Measurements from ENCODE around the gene SGMS2. TPM values are rescaled to one million over a fixed set of nuclear protein-coding genes. Genes with fewer than 3 reads are reported as not detected.

Gene SGMS2
- total and polyA plus RNA-seq, 2 of the 13 experiments (the other 11 are each of a cell fraction or from before 2014, with no cell fraction given) = 1.2 to 1.7 TPM

DNA sequence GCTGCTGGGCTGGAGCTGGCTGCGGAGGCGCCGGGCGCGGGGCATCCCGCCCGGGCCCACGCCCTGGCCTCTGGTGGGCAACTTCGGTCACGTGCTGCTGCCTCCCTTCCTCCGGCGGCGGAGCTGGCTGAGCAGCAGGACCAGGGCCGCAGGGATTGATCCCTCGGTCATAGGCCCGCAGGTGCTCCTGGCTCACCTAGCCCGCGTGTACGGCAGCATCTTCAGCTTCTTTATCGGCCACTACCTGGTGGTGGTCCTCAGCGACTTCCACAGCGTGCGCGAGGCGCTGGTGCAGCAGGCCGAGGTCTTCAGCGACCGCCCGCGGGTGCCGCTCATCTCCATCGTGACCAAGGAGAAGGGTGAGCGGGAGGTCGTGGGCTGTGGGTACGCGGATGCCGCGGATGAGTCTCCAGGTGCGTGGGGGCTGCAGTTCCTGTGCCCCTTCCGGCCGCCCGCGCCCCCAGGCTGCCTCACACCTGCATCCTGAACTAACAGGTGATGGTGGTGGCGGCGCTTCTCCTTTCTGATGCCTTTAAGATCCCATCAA is 107.1 kb downstream of the SGMS2 start (continued):
- TF ChIP-seq, protein P1, sequence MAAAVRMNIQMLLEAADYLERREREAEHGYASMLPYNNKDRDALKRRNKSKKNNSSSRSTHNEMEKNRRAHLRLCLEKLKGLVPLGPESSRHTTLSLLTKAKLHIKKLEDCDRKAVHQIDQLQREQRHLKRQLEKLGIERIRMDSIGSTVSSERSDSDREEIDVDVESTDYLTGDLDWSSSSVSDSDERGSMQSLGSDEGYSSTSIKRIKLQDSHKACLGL (CRISPR knock-in tag; IDR thresholded peaks at IDR 0.05) = peak; percentile 46; the same call in 1 of the 2 replicates
- TF ChIP-seq ZSCAN22 (CRISPR knock-in tag; IDR thresholded peaks at IDR 0.05) (no peak), MXI1 (IDR thresholded peaks at IDR 0.05; ENCODE audit: borderline replicate concordance, low read depth, low read length) (no peak), KDM3A (CRISPR knock-in tag; IDR thresholded peaks at IDR 0.05; ENCODE audit: low read depth) (no peak), ZNF547 (CRISPR knock-in tag; IDR thresholded peaks at IDR 0.05) (no peak), ZNF33A (CRISPR knock-in tag; IDR thresholded peaks at IDR 0.05; ENCODE audit: borderline replicate concordance) (no peak), ZNF367 (CRISPR knock-in tag; IDR thresholded peaks at IDR 0.05; ENCODE audit: borderline replicate concordance) (no peak), DMAP1 (CRISPR knock-in tag; IDR thresholded peaks at IDR 0.05) (no peak), ZBTB21 (CRISPR knock-in tag; IDR thresholded peaks at IDR 0.05) (no peak), PHF20 (CRISPR knock-in tag; IDR thresholded peaks at IDR 0.05) (no peak), ZNF839 (CRISPR knock-in tag; IDR thresholded peaks at IDR 0.05; ENCODE audit: borderline replicate concordance) (no peak), DNMT3B (CRISPR knock-in tag; conservative IDR thresholded peaks at IDR 0.05) (no peak), ZNF333 (CRISPR knock-in tag; IDR thresholded peaks at IDR 0.05; ENCODE audit: borderline replicate concordance) (0 out of 2 replicates have a peak, but pooled peaks have one; percentile 60), HNRNPUL1 (IDR thresholded peaks at IDR 0.05; ENCODE audit: low read depth, low read length) (no peak), EHMT2 (IDR thresholded peaks at IDR 0.05; ENCODE audit: borderline replicate concordance, low read depth, low read length) (no peak), SKI (IDR thresholded peaks at IDR 0.05; ENCODE audit: partially characterized antibody) (peak; percentile 2), ZNF747 (CRISPR knock-in tag; IDR thresholded peaks at IDR 0.05; ENCODE audit: borderline replicate concordance) (no peak), MEIS1 (CRISPR knock-in tag; IDR thresholded peaks at IDR 0.05; ENCODE audit: borderline replicate concordance) (no peak)
- TF ChIP-seq, protein P2, sequence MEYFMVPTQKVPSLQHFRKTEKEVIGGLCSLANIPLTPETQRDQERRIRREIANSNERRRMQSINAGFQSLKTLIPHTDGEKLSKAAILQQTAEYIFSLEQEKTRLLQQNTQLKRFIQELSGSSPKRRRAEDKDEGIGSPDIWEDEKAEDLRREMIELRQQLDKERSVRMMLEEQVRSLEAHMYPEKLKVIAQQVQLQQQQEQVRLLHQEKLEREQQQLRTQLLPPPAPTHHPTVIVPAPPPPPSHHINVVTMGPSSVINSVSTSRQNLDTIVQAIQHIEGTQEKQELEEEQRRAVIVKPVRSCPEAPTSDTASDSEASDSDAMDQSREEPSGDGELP (IDR thresholded peaks at IDR 0.05; ENCODE audit: borderline replicate concordance, low read depth) = no peak
- TF ChIP-seq, protein P3, sequence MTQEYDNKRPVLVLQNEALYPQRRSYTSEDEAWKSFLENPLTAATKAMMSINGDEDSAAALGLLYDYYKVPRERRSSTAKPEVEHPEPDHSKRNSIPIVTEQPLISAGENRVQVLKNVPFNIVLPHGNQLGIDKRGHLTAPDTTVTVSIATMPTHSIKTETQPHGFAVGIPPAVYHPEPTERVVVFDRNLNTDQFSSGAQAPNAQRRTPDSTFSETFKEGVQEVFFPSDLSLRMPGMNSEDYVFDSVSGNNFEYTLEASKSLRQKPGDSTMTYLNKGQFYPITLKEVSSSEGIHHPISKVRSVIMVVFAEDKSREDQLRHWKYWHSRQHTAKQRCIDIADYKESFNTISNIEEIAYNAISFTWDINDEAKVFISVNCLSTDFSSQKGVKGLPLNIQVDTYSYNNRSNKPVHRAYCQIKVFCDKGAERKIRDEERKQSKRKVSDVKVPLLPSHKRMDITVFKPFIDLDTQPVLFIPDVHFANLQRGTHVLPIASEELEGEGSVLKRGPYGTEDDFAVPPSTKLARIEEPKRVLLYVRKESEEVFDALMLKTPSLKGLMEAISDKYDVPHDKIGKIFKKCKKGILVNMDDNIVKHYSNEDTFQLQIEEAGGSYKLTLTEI (CRISPR knock-in tag; conservative IDR thresholded peaks at IDR 0.05) = no peak
- TF ChIP-seq, protein P4, sequence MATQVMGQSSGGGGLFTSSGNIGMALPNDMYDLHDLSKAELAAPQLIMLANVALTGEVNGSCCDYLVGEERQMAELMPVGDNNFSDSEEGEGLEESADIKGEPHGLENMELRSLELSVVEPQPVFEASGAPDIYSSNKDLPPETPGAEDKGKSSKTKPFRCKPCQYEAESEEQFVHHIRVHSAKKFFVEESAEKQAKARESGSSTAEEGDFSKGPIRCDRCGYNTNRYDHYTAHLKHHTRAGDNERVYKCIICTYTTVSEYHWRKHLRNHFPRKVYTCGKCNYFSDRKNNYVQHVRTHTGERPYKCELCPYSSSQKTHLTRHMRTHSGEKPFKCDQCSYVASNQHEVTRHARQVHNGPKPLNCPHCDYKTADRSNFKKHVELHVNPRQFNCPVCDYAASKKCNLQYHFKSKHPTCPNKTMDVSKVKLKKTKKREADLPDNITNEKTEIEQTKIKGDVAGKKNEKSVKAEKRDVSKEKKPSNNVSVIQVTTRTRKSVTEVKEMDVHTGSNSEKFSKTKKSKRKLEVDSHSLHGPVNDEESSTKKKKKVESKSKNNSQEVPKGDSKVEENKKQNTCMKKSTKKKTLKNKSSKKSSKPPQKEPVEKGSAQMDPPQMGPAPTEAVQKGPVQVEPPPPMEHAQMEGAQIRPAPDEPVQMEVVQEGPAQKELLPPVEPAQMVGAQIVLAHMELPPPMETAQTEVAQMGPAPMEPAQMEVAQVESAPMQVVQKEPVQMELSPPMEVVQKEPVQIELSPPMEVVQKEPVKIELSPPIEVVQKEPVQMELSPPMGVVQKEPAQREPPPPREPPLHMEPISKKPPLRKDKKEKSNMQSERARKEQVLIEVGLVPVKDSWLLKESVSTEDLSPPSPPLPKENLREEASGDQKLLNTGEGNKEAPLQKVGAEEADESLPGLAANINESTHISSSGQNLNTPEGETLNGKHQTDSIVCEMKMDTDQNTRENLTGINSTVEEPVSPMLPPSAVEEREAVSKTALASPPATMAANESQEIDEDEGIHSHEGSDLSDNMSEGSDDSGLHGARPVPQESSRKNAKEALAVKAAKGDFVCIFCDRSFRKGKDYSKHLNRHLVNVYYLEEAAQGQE (IDR thresholded peaks at IDR 0.05; ENCODE audit: borderline replicate concordance in 1 of 2, low read depth in 1 of 2, low read length in 2 of 2) = no peak
- TF ChIP-seq, protein P5, sequence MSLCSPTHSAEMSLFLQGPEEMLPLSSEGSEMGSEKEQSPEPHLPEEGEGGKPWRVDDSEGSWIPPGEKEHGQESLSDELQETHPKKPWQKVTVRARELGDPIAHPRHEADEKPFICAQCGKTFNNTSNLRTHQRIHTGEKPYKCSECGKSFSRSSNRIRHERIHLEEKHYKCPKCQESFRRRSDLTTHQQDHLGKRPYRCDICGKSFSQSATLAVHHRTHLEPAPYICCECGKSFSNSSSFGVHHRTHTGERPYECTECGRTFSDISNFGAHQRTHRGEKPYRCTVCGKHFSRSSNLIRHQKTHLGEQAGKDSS (CRISPR knock-in tag; IDR thresholded peaks at IDR 0.05; ENCODE audit: borderline replicate concordance, low read depth) = no peak
- TF ChIP-seq, protein P6, sequence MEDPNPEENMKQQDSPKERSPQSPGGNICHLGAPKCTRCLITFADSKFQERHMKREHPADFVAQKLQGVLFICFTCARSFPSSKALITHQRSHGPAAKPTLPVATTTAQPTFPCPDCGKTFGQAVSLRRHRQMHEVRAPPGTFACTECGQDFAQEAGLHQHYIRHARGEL (CRISPR knock-in tag; IDR thresholded peaks at IDR 0.05) = no peak
